ENCODE measurements around the gene S100A10.

Gene S100A10

DNA sequence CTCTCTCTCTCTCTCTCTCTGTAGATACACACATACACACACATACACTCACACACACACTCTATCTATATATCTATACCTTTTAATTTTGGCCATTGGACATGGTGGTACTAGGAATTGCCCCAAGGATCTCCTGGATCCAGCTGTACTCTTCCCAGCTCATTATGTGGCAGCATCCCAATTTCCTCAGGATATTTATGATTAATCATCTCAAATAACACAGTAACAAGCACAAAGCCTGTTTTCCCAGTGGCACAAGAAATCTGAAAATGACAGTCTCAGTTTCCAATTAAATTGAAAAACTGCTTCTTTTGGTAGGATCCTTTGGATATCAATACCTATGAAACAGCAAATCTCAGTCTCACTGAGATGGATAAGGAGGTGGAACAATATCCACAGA lies 27.6 kb downstream of the S100A10 start:
- no peak for DNase-seq (ENCODE audit: low read depth in 1 of 2, low spot score in 1 of 2)

DNA sequence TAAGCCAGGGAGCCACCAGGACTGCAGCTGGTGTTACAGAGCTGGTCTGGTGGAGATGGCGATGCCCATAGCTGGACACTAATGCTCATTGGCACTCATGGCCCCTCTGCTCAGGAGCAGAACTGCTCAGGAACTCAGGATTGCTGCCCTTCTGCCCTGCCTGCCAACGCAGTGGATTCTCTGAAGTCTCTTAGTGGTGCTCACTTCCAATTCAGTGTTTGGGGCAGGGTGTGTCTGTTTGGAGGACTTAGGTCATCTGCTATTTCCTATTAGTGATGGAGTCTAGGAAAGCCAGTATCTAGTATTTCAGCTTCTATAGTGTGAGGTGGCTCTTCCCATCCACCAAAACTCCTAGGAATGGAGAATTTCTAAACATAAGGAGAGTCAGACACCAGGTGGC lies 29.1 kb downstream of the S100A10 start:
- no peak for DNase-seq (ENCODE audit: low read depth in 1 of 2, low spot score in 1 of 2)

DNA sequence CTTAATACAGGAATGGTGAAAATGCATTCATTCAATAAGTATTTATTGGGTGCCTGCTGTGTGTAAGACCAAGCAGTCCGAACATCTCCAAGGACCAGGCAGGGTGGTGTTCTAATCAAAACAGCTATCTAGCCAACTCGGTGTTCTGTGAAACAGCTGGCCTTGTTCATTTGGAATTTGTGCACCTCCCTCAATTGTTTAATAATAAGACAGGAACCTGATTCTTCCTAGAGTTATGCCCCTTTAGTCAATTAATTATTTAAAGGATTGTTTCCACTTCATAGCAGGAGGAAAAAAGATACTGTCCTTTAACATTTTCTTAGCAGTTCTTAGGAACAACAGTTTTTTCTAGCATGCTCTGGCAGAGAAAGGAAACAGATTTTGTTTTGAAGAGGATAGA lies 30.4 kb downstream of the S100A10 start:
- no peak for DNase-seq (ENCODE audit: low read depth in 1 of 2, low spot score in 1 of 2)

DNA sequence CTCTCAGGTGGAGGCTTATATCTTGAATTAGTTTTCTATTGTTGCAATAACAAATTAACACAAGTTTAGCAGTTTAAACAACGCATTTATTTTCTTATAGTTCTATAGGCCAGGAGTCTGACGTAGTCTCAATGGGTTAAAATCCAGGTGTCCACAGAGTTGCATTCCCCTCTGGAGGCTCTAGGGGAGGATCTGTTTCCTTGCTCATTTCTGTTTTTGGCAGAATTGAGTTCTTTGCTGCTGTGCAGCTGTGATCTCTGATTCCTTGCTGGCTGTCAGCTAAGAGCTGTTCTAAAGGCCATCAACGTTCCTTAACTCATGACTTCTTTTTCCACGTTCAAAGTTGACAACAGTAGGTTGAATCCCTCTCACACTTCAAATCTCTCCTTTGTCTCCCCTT lies 31.8 kb downstream of the S100A10 start:
- DNase-seq (ENCODE audit: low read depth in 1 of 2, low spot score in 1 of 2), result no peak

DNA sequence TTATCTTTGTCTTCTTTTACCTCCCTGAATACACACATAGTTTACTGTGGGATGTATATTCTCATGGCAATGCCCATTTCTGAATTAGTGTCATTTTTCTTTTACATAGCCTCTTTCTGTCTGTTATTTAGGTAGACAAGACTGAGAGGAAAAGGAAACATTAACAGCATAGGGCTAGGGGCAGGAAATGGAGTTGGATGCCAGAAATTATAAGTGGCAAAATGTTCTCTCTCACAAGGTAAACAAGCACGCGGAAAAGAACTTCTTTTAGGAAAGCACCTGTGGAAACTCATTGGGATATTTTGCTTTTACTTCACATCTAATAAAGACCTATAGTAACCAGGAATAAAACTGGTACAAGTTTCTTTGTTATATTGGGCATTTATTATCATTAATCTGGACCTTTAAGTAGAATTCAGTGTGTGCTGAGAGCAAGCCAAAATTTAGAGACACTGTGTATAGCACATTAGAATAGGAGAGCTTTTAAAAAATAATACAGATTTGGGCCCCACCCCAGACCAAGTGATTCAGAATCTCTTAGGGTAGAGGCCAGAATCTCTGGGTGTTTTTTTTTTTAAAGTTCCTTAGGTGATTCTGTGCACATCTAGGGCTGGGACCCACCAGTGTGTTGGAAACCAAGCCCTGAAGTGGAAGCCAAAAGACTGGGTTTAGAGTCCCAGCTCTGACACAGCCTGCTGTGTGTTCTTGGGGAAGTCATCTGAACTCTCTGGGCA lies 32.7 kb downstream of the S100A10 start:
- DNase-seq (ENCODE audit: low read depth in 1 of 2, low spot score in 1 of 2), result no peak

DNA sequence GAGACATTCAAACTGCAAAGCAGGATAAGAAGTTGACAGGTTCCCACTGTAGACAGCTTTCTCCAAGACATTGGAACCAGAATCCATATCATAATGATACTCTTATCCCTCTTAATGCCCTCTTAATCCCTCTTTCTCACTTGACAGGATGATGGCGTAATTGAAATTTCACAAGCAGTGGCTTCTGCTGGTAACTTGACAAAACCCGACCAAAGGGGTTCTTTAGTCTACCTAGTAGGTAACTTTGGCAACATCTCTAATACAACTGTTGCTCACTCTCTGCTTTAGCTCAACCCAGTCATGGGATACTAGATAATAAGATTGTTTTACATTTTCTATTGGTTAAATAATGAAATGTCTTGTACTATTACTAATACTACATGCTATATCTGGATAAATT lies 34.7 kb downstream of the S100A10 start:
- DNase-seq (ENCODE audit: low read depth in 1 of 2, low spot score in 1 of 2), result no peak

DNA sequence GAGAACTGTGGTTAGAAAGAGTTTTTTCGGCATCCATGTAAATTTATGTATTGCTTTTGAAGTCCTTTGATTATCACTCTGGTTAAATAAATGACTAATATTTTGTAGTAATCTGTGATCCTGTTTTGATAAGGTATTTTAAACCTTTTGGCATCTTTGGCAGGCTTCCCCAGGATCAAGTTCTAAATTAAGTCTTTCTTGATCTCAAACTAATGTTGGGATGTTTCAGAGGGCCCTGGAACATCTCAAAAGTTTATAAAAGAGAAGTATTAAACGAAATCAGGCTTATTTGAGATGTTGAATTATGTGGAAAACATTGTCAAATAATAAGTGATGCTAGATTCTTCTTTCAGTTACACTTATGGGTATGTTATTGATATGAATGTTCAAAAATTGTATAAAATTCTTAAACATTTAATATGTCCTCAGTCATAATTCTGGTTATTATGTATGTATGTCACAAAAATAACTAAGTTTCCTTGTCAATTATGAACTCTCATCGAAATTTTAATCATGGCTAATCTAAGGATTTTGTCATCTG lies 36.6 kb downstream of the S100A10 start:
- no peak for DNase-seq (ENCODE audit: low read depth in 1 of 2, low spot score in 1 of 2)

DNA sequence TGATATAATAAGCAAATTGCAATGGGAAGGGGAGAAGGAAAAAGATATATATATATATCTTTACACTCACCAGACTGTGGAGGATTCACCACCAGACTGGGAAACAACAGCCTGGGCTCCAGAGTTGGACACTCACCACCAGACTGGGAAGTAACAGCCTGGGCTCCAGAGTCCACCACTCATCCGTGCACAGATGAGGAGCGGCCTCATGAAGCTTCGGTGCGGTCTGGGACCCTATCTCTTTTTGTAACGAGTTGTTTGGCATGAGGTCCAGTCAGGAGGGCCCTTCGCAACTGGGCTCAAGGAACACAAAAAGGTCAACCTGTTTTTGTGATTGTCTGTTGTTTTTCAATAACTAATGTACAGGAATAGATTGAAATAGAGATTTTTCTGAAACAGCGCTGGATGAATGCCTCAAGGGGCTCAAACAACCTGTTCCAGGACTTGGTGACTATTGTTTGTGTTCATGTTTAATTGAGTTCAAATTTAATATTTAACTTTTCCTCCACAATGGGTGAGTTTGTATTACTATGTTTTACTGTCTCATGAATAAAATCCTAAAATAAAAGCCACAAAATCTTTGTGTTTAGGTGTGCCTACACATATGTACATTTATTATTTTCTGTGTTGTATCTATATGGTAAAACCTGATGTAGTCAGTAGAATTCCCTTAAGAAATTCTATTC lies 40.1 kb downstream of the S100A10 start:
- no peak for DNase-seq (ENCODE audit: low read depth in 1 of 2, low spot score in 1 of 2)

DNA sequence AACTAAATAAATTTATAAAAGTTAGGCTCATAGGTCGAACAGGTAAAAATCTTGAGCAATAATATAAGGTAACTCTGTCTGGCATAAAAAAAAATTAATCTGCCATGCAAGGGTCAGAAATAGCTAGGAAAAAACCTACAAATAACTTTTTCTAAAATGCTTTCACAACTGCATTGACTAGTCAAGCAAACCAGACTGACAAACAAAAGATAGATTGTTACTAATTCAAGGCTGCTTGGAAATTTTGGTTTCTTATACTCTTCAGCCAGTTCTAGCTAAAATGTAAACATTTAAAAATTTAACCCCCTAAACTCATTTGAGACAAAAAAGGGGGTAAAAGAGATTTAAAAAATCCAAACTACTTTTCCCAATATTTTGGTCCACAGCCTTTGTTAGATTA lies 40.8 kb downstream of the S100A10 start:
- no peak for DNase-seq (ENCODE audit: low read depth in 1 of 2, low spot score in 1 of 2)

DNA sequence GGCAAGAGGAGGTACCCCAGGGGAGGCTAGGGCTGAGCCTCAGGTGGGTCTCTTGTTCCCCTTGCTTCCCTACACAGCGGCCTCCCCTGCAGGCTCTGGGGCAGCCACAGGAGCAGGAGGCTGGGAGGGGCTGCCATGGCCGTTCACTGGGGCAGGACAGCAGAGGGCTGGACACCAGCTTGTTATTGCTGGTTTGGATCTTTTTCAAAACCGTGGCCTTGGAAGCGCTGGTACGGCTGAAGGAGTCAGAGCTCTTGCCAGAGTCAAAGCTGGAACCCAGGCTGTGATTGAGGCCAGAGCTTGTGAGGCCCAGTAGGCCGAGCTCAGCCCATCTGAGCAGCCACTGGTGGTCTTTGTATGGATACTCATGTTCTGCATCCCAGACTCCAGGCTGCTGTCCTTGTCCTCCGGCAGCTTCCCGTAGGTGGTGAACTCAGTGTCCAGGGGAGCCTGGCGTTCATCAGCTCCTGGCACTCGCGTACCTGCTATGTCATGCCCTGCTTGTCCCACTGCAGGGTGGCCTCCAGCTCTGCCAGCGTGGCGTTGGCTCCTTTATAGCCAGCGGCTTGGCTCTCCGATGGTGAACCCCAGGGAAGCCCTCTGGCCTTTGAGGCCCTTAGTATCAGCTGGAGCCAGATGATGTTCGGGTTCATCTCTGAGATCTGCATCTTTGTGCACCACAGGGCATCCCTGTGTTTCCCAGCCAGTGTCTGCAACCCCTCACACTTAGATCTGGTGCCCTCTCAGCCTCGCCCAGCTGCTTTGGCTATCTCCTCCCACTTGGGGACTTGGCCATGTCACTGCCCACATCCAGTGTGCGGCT lies 44.1 kb downstream of the S100A10 start:
- no peak for DNase-seq (ENCODE audit: low read depth in 1 of 2, low spot score in 1 of 2)

DNA sequence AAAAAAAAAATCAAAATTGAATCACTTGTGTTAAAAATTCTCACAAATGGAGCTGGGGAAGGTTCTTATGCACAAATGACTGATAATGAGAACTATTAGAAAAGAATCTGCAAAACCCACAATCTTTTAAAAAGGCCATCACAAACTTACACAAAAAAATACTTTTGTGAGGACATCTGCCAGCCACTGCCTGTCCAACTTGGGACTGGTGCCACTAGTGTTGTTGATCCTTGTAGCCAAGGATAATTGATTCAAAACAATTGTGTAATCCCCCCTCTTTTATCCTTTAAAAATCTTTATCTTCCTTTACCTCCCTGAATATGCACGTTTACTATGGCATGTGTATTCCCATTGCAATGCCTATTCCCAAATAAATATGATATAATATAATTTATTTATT lies 45.2 kb downstream of the S100A10 start:
- no peak for DNase-seq (ENCODE audit: low read depth in 1 of 2, low spot score in 1 of 2)

DNA sequence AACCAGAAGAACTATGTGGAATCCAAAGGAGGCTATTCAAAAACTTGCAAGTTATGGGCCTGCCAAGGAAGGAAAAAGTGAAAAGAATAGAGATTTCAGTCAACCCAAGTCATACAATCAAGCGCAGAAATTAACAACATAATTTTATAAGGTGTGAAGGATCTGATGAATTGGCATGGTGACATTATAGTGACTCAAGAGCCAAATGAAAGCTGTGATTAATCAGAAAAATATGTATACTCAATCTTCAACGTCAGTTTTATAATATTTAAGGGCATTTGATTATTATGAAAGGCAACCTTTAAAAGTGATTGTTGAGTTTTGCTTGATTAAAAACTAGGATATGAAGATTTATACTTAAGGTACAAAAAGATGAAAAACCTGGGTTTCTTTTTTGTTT lies 46.5 kb downstream of the S100A10 start:
- no peak for DNase-seq (ENCODE audit: low read depth in 1 of 2, low spot score in 1 of 2)

DNA sequence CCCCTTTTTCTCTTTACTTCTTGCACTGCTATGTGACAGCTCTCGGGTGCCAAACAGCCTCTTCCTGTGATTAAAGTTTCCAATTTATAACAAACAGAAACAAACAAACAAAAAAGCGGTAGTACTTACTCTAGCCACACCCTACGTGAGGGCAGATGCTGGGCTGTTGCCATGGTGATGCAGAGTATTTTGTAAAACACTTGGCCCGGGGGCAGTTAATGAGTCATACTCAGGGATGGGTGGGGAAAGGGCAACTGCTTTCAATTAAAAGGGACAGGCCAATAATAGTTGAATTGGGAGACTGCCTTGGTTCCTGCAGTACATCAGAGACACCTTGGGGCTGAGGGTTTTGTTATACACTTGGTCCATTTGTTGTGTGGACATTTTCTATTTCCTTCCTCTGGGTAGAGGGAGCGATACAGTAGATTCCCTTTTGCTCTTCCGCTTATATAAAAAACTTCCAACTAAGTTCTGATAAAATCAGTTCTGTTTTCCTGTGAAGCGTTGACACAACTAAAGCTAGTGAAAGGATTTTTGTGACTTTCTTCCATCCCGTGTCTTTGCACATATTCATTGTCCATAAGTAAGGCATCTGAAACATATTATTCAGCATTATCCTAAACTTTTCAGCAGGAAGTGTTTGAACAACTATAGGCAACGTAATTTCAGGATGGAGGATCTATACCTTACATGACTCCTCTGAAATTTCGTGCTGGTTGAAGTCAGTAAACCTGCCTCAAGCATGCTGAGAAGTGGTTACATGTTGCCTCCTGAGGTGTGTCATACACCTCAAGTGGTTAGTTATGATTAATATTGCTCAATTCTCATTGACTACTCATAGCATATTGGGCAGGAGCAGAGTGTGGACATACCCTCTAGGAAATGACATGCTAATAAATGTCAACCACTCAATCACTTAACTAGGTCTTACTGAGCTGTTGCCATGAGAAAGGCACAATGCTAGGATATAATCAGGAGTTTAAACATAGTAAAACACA lies 47.6 kb downstream of the S100A10 start:
- DNase-seq (ENCODE audit: low read depth in 1 of 2, low spot score in 1 of 2), result peak; percentile 18 to 60

DNA sequence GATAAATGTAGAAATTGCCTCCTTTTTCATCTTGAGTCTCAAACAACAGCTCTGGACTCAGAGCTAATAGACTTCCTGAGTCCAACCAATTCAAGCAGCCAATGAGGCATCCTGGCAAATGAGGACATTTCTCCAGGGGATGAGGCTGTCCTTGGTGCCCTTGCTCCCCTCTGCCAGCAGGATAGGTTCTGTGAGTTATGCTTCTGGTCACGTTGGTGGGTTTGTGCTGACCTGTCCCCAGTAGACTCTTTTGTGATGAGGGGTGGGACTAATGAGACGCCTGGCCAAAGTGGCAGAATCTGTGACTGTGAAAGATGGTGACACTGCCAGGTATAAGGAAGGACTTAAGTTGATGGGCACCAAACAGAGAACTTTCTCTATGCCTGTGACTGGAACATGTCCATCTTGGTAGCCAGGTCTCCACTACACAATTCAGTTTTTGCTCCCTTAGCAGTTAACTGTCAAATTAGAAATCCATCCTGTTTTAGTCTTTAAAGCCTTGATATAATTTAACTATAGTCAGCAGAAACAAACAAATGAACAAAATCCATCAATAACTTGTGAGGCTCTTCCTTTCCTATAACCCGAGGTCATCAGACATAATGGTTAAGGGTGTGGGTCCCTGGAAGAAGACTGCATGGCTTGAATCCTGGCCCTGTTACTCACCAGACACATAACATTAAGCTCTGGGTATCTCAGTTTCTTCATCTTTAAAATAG lies 48.6 kb downstream of the S100A10 start:
- no peak for DNase-seq (ENCODE audit: low read depth in 1 of 2, low spot score in 1 of 2)

DNA sequence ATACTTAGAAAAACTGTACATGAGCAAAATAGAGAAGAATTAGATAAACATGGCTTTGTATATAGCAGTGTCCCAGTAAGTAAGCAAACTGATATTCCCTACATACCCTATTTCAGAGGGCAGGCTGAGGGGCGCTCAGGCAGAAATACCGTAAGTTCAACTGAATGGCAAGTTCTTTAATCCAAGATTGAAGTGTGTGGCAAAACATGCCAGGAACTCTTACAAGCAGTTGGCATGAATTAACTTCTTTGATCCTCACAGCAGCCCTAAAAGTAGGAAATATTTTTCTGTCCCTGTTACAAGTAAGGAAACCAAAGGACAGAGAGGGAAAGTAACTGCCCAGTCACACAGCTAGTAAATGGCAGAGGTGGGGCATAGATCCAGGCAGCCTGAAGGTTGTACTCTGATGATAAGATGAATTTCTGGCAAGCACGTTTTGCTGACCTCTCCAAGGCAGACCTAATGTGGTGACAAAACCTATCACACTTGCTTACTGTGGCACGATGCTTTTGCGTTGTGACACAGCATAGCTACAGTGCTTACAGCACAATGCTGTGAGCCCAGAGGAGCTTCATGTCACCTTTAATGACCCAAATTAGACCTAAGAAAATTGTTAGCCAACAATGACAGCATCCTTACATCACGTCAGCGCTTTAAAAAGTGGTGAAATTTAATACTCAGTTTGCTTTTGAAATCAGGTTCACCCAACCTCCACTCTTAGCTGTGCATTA lies 49.4 kb downstream of the S100A10 start:
- DNase-seq (ENCODE audit: low read depth in 1 of 2, low spot score in 1 of 2), result no peak

DNA sequence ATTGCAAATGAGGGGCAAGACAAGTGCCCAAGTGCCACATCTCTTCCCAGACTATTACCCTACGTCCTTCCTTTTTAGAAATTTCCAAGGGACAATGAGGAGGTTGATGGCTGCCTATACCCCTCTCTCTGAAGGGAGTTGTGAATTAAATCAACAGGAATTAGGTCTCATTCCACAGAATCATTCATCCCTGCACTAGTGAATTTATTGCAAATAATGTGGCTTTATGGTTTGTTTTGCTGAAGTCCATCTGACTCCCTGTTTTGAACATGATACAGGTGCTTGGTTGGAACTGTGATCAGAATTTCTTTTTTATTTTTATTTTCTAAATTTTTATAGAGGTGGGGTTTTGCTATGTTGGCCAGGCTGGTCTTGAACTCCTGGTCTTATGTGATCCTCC lies 50.1 kb downstream of the S100A10 start:
- DNase-seq (ENCODE audit: low read depth in 1 of 2, low spot score in 1 of 2), result no peak

DNA sequence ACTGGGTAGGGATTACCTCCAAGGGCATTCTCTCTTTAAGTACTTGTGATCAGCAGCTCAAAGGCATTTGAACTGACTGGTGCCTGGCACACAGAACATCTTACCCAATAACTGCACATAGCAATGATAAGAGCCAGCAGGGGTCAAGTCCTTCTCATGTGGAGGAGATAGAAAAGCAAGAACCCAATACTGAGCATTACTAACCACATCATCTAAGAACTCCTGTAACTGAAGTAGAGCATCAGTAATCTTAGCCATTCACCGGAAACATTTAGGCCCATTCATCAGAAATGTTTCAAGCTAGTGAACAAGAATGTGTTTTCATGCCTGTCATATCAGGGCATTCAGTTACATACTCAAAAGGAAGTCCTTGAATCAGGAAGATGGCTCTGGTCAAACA lies 50.8 kb downstream of the S100A10 start:
- DNase-seq (ENCODE audit: low read depth in 1 of 2, low spot score in 1 of 2), result no peak

DNA sequence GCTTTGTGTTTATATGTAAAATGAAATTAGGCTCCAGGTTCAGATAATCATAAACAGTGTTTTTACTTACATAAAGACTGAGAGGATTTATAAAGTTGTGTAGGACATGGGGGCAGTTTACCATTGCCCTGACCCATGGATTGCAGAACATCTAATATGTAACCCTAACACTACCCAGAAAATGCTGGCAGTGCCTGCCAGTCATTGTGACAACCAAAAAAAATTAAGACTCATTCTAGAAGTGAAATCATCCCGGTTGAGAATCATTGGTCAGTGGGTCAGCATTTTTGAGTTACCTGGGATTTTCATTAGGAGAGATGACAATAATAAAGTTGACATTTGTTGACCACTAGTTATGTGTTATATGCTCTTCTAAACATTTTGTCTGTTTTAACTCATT lies 53.1 kb downstream of the S100A10 start:
- DNase-seq (ENCODE audit: low read depth in 1 of 2, low spot score in 1 of 2), result no peak

DNA sequence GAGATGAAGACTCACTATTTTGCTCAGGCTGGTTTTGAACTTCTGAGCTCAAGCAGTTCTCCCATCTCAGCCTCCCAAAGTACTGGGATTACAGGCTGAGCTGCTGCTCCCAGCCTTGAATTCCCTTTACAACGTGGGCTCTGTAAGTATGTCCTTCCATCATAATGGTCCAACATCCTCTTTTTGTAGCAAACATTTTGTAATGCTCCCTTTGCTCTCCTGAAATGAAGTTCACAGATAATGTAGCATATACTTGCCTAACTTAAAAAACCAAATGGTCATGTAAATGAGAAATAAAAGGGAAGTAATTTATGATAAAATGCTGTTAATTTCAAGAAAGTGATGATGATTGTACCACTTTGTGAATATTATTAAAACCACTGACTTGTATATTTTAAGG lies 53.9 kb downstream of the S100A10 start:
- DNase-seq (ENCODE audit: low read depth in 1 of 2, low spot score in 1 of 2), result no peak
